HG03175 (cell line): ENCODE data around the gene CAPZA1.
"Not testable (repeated sequence)": the region's sequence is repeated elsewhere in the genome, so short reads cannot be mapped to it uniquely, and the experiment has no call there.

Experiments used
- ATAC-seq: cut with Tn5 transposase; IDR thresholded peaks from one replicate; pipeline ENCODE4 v1.9.1; 2021; ENCODE audit warnings: mild to moderate bottlenecking, moderate library complexity; ENCODE audit not compliant: unreplicated experiment

CAPZA1 gene

DNA sequence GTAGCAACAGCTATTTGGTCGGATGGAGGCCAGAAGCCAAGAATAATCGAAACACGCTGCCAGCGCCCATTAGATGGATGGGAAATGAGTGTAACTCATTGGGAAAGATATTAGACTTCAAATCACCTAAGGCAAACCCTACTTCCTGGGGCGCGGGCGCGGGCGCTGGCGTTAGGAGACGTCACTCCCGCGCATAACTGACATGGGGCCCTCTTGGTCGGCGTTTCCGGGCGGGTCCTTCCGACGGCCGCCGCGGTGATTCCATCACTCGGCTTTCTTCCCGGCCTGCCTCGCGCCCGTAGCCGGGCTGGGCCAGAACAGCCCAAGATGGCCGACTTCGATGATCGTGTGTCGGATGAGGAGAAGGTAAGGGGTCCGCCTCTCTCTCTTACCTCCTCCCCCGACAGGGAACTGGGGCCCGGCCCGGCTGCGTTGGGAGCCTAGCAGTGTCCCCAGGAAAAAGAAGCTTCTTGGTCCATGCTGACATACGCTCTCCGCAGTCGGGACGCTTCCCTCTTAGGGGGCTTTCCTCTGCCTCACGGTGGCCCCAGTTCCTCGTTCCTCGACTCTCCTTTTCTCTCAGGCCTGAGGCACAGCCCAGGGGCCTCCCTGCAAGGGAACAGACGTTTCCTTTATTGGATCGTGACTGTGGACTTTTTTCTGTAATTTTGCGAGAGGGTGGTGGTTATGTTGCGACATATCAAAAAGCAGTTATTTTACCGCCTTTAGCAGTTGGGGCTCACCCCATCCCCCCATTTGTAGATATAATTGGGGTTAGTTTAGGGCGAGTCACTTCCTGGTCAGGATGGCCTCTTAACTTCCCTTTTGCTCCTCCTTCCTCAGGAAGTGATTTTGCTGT, at the start of gene CAPZA1:
TSS of gene CAPZA1 (plus strand) at position 315 of the 859 bp plus-strand sequence. CDS start at position 328, 13 bp downstream.
- ATAC-seq, result peak; percentile 83

- ATAC-seq, result no peak
Measured at GRCh38 chr1:112575154-112575804, 44.4 kb upstream of the CAPZA1 start.

GRCh38 chr1:112576240-112576639, 43.4 kb upstream of the CAPZA1 start:
- no peak for ATAC-seq

GRCh38 chr1:112579801-112580510, 39.7 kb upstream of the CAPZA1 start:
- no peak for ATAC-seq

- no peak for ATAC-seq
Measured at GRCh38 chr1:112581586-112582192, 37.9 kb upstream of the CAPZA1 start.

DNA sequence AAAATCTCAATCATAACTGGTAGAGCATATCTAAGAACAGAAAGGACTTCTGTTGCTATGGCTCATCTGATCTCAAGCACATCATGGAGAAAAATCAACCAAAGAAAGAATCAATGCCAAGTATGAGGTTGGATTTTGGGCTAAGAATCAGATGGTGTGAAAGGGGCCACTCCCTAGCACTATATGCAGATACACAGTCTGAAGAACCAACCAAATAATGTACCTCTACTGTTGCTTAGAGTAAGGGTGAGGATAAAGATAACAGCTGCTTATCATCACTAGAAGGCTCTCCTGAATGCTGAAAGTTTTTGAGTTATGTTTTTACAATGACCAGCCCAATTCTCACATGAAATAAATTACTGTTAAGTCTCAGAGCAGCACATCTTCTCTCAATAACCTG, 36.3 kb upstream of the CAPZA1 start:
- no peak for ATAC-seq

- no peak for ATAC-seq
Measured at GRCh38 chr1:112589766-112590165, 29.9 kb upstream of the CAPZA1 start.

DNA sequence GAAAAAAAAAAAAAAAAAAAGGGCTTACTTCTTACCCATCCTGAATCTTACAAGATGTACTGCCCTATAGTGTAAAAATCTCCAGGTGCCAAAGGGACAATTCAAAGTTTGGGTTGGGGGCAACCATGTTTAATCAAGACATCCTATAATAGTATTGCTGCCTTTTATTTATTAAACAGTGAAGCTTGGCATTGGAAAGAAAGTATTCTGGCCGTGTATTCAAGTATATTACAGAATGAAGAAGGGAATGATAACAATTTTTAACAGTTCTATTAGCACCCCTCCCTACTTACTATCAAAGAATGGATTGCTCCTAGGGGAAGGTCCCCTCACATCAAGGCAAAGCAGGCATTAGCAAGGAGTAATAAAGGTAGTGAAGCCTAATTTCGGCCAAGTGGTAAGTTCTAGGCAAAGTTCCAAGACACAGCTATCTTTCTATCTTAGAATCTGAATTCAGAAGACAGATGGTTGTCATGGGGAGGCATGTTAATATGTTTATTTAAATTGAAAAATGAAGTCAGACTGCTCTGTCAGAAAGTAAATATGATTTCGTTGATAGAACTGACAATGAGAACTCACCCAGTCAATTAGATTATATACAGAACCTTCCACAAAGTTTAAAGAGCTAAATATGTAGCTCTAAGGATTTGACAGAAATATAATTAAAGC, 25.3 kb upstream of the CAPZA1 start:
- ATAC-seq, result no peak

GRCh38 chr1:112599477-112599876, 20.2 kb upstream of the CAPZA1 start:
- no peak for ATAC-seq

- ATAC-seq, result no peak
Measured at GRCh38 chr1:112603012-112603411, 16.6 kb upstream of the CAPZA1 start.

DNA sequence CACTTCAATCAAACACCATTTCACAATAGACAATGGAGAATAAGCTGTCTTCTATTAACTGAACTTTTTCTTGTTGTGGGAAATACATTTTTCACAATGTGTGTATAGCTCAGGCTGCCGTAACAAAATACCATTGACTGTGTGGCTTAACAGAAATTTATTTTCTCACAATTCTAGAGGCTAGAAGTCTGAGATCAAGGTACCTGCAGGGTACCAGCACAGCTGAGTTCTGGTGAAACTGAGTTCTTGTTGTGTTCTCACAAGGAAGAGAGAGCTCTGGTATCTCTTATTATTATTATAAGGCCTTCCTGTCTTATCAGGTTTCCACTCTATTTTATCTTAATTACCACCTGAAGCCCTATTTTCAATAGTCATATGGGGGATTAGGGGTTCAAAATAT, 16.1 kb upstream of the CAPZA1 start:
- no peak for ATAC-seq

DNA sequence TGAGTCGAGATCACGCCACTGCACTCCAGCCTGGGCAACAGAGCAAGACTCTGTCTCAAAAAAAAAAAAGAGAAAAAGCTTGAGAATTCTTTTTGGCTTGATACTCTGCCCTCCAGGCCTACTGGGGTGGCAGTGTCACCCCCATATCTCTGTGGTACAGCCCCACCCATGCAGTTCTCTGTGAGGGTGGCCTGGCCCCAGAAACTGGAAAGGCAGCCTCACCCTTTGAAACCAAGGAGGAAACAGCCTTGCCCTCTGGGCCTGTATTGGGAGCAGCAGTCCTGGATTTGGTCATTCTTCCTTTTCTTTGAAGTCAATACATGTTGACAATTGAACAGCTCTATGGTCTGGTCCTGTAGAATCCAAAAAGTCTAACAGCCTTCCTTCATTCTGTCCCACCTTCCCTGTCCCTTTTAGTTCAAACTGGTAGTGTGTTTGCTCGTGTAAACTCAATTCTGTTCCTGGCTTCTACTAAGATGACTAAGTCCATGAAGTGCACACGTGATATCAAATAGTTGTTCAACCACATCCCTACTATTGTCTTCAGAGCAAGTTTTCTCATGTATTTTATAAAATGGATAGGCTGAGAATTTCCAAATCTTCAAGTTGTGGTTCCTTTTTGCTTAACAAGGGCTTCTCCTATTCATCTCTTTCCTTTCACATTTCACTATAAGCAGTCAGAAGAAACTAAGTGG, 13.9 kb upstream of the CAPZA1 start:
- ATAC-seq, result no peak

- no peak for ATAC-seq
Measured at GRCh38 chr1:112614460-112615065, 5.1 kb upstream of the CAPZA1 start.

DNA sequence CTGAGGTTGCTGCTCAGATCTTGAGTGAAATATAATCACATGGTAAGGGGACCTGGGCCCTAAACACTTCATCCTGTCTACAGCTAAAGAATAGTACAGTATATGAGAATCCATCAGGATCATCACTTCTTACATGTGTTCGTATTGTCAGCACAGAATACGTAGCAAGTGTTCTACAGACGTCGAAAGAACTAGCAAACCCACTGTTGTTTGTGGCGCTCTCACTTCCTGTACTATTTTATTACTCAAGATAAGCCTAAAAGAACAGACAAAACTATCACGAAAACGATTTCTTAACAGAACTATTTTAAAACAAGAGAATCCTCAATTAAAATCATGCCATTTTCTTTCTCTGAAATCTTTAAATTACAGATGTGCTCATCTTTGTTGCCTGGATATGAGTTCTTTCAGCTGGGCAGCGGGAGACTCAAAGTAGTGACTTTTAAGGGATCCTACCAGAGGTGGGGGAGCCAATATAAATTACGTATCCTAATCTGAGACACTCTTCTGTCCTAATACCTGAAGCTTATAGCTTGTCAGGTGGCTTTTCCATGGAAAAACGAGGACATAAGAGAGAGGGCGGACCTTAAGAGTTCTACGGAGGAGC, 1.4 kb upstream of the CAPZA1 start:
- ATAC-seq, result no peak

DNA sequence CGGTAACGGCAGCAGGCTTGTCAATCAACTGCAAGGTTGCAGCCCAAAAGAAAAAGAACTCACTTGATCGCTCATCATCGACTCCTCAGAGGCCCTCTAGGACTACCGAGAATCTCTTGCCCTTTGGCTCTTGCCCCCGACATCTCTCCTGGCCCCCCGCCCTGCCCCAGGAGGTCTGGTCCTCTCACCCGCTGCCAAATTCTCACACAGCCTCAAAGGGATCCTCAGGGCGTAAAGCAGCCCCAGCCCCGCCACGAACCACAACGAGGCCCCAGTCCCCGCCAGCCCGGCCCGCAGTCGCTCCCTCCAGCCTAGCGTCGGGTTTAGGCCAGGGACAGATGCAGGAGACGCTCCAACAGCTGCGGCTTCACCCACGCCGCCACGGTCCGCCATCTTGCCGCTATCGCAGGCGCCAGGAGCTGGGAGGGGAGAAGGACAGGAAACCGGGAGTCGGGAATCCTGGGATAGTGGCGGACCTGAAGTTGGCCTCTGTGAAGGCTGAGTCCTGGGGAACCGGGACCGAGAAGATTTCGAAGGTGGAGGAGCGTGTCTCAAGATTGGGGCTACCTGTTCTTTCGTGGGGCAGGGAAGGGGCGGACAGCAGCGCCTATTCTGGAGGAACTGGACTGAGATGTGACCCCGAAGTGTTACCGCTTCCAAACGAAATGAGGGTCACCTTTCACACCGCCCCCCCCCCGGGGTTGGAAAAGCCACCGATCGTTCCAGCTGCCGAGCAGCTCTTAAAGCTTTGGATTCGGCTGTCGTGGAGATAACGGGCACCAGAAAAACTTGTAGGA, 713 bp upstream of the CAPZA1 start, which contains the start of gene ST7L:
TSS of gene ST7L (minus strand) at position 421 of the 797 bp plus-strand sequence. CDS start at position 393, 28 bp downstream.
- ATAC-seq, result peak; percentile 22

DNA sequence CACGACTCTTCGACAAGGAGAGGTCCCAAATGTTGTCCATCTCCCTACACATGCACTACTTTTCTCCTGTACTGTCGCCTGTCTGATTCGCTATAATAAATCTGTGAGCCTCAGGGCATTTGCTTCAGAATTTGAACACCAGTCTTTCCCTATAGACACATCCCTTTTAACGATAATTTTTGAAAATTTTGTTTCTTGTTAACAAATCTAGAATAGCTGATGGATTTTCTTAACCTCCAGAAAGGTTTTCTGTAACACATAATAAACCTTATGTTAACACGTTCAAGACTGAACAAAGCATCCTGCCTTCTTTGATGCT, 704 bp downstream of the CAPZA1 start:
- ATAC-seq, result no peak

DNA sequence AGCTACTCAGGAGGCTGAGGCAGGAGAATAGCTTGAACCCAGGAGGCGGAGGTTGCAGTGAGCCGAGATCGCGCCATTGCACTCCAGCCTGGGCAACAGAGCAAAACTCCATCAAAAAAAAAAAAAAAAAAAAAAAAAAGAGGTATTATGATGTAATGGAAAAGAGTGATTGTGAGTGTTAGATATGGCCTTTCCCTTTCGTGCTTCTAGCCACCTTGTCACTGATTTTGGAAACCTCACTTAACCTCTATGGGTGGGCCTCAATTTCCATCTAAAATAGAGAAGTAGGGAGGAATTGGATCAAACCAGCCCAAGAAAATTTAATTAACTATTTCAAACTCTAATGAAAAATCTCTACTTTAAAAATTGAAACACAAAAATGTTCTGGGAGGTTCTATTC, 4.9 kb downstream of the CAPZA1 start:
- not testable (repeated sequence) for ATAC-seq

- no peak for ATAC-seq
Measured at GRCh38 chr1:112625696-112626095, 6.1 kb downstream of the CAPZA1 start.
